Esophagus muscularis mucosa (tissue), 3 donors: ENCODE results near the gene ADAMTS6.

Experiments used
- POLR2A ChIP-seq: fragments of 450-650 bp; IDR thresholded peaks from one replicate; pipeline ENCODE4 v1.6.1; 2017; ENCODE audit warnings: antibody characterized with exemption, moderate library complexity, mild to moderate bottlenecking, low read depth
- POLR2AphosphoS5 ChIP-seq, 2 donors: sonication (generic); formaldehyde crosslinking; IDR thresholded peaks; one replicate each; pipeline ENCODE4 v1.6.1; 2017; ENCODE audit warnings: antibody characterized with exemption in 2 of 2
- TF ChIP-seq, protein P1 (sequence below), 3 experiments: fragments of 200-600 bp in 2 of 3; fragments of 450-650 bp in 1 of 3; sonication (generic) in 2 of 3; IDR thresholded peaks; one replicate each; pipeline ENCODE4 v1.5.1; 2017 to 2019; ENCODE audit warnings: antibody characterized with exemption in 3 of 3, mild to moderate bottlenecking in 2 of 3, moderate library complexity in 1 of 3

DNA sequence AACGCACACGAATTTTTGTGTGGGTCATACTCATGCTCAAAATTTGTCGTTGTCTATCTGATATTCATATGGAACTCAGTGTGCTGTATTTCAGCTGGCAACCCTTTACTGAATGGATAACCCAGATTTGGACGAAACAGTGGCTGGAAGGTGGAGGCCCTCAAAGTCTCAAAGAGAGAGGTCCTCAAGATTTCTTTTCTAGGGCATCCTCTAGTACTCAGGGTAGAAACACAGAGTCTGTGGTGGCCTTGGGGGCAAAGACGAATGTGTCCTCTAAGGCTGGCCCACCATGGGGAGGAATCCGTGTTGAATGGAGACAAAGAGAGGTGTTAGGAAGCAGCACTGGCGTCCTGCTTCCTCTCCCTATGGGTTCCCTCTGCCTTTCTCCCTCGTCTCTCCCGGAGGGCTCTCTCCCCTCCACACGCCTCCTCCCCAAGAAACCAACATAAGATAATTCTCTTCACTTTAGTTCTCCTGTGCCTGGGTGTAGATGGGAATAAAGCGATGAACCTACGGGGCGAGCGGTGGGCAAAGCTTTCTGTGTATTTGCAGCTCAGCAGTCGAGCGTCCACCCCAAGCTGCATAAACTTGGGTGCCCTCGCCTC, 379.2 kb downstream of the ADAMTS6 start:
- TF ChIP-seq, protein P1, sequence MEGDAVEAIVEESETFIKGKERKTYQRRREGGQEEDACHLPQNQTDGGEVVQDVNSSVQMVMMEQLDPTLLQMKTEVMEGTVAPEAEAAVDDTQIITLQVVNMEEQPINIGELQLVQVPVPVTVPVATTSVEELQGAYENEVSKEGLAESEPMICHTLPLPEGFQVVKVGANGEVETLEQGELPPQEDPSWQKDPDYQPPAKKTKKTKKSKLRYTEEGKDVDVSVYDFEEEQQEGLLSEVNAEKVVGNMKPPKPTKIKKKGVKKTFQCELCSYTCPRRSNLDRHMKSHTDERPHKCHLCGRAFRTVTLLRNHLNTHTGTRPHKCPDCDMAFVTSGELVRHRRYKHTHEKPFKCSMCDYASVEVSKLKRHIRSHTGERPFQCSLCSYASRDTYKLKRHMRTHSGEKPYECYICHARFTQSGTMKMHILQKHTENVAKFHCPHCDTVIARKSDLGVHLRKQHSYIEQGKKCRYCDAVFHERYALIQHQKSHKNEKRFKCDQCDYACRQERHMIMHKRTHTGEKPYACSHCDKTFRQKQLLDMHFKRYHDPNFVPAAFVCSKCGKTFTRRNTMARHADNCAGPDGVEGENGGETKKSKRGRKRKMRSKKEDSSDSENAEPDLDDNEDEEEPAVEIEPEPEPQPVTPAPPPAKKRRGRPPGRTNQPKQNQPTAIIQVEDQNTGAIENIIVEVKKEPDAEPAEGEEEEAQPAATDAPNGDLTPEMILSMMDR (IDR thresholded peaks at IDR 0.05), result no peak
- TF ChIP-seq POLR2A, result no peak
- no peak for TF ChIP-seq POLR2AphosphoS5 (IDR thresholded peaks at IDR 0.05)
